Epidermal melanocyte (primary cell): ENCODE data around the gene IKBIP.
"Not testable (repeated sequence)": the region's sequence is repeated elsewhere in the genome, so short reads cannot be mapped to it uniquely, and the experiment has no call there.

ENCODE experiments used
- DNase-seq: peaks from one replicate; pipeline ENCODE4 v3.0.0; 2011; ENCODE audit warnings: low spot score; ENCODE audit not compliant: insufficient read length

Gene IKBIP

GRCh38 chr12:98644712-98645571 lies at the start of gene IKBIP, which contains the start of gene APAF1:
Gene IKBIP (minus strand): TSS chr12:98644788. CDS start chr12:98644701, 87 bp downstream.
Gene APAF1 (plus strand): TSS chr12:98645290. CDS start chr12:98648360, 3,070 bp downstream.
- peak; percentile 81 for DNase-seq

GRCh38 chr12:98691351-98691750 lies 46.8 kb upstream of the IKBIP start:
- no peak for DNase-seq

- no peak for DNase-seq
Observed at GRCh38 chr12:98686603-98687002, 42.0 kb upstream of the IKBIP start.

- DNase-seq = no peak
Observed at GRCh38 chr12:98684199-98684598, 39.6 kb upstream of the IKBIP start.

GRCh38 chr12:98679611-98680005 lies 35.0 kb upstream of the IKBIP start:
- no peak for DNase-seq

GRCh38 chr12:98678946-98679610 lies 34.5 kb upstream of the IKBIP start:
- DNase-seq = no peak

- no peak for DNase-seq
Observed at GRCh38 chr12:98678236-98678945, 33.8 kb upstream of the IKBIP start.

- no peak for DNase-seq
Observed at GRCh38 chr12:98674841-98675240, 30.3 kb upstream of the IKBIP start.

- no peak for DNase-seq
Observed at GRCh38 chr12:98671459-98671858, 26.9 kb upstream of the IKBIP start.

- no peak for DNase-seq
Observed at GRCh38 chr12:98669751-98670150, 25.2 kb upstream of the IKBIP start.

- DNase-seq = no peak
Observed at GRCh38 chr12:98660521-98660920, 15.9 kb upstream of the IKBIP start.

GRCh38 chr12:98656289-98657101 lies 11.9 kb upstream of the IKBIP start:
- DNase-seq = no peak

GRCh38 chr12:98653866-98654493 lies 9.4 kb upstream of the IKBIP start:
- DNase-seq = peak; percentile 32

GRCh38 chr12:98651328-98651727 lies 6.7 kb upstream of the IKBIP start:
- DNase-seq = no peak

GRCh38 chr12:98646294-98647090 lies 1.9 kb upstream of the IKBIP start:
- no peak for DNase-seq

GRCh38 chr12:98645572-98646067 lies 1.0 kb upstream of the IKBIP start:
- no peak for DNase-seq

- no peak for DNase-seq
Observed at GRCh38 chr12:98644433-98644711, 216 bp downstream of the IKBIP start.

- not testable (repeated sequence) for DNase-seq
Observed at GRCh38 chr12:98642801-98643200, 1.8 kb downstream of the IKBIP start.

- no peak for DNase-seq
Observed at GRCh38 chr12:98639491-98639890, 5.1 kb downstream of the IKBIP start.

GRCh38 chr12:98638009-98638408 lies 6.6 kb downstream of the IKBIP start:
- no peak for DNase-seq
